GM12878 (cell line): ENCODE results near the gene NAXE. TPM values are rescaled to one million over a fixed set of nuclear protein-coding genes. Genes with fewer than 3 reads are reported as not detected.

Experiments
- ASH2L ChIP-seq: fragments of 300-600, 200-600 bp; sonication (generic); IDR thresholded peaks from 2 replicates; pipeline ENCODE4 v1.6.1; 2017; ENCODE audit warnings: low read depth, mild to moderate bottlenecking, borderline replicate concordance
- HDAC6 ChIP-seq: fragments of 200-600 bp; sonication (generic); IDR thresholded peaks from one replicate; pipeline ENCODE4 v1.8.0; 2017; ENCODE audit warnings: antibody characterized with exemption; ENCODE audit not compliant: unreplicated experiment
- KAT2A ChIP-seq: conservative IDR thresholded peaks from 2 replicates; pipeline ENCODE4 v1.6.1; 2011; ENCODE audit warnings: low read depth, low read length; ENCODE audit not compliant: control insufficient read depth
- NR2C1 ChIP-seq: fragments of 450-650 bp; IDR thresholded peaks from 2 replicates; pipeline ENCODE4 v1.6.1; 2017; ENCODE audit warnings: antibody characterized with exemption, mild to moderate bottlenecking, moderate library complexity
- POU2F2 ChIP-seq: IDR thresholded peaks from 3 replicates; pipeline ENCODE4 v1.6.1; 2011; ENCODE audit warnings: low read depth, mild to moderate bottlenecking, low read length, borderline replicate concordance
- RELA ChIP-seq: fragments of 450-650 bp; IDR thresholded peaks from 2 replicates; pipeline ENCODE4 v1.8.0; 2014; ENCODE audit warnings: borderline replicate concordance; ENCODE audit not compliant: partially characterized antibody
- SP1 ChIP-seq: IDR thresholded peaks from one replicate; pipeline ENCODE4 v1.6.1; 2011; ENCODE audit warnings: low read depth, low read length
- polyA plus RNA-seq, 11 experiments: library from polyadenylated mRNA; depleted of rRNA in 4 of 11; unstranded in 6 of 11; stranded (reverse) in 5 of 11; fragments of >200 nt; fragmentation: Nextera tagmentation in 4 of 11; fragmentation: Illumina TruSeq in 1 of 11; extraction: Ambion mirVana in 4 of 11; extraction: Trizol in 1 of 11; gene quantifications; 1 replicate in 1 of 11; 2 replicates in 10 of 11; pipeline versions ENCODE4 v1.2.1 to v1.2.3, GENCODE V29; 2011 to 2016; ENCODE audit warnings: inconsistent platforms in 2 of 11, missing spikeins in 2 of 11, low read depth in 1 of 11
- total RNA-seq, 4 experiments: library from RNA; depleted of rRNA in 3 of 4; stranded (reverse); fragments of >200 nt in 3 of 4; fragmentation: Illumina TruSeq in 1 of 4; extraction: Trizol in 1 of 4; gene quantifications; 2 replicates each; pipeline versions ENCODE4 v1.2.1 to v1.2.3, GENCODE V29; 2013 to 2021
- TF ChIP-seq, protein P1 (sequence below): IDR thresholded peaks from 2 replicates; pipeline ENCODE4 v1.6.1; 2011; ENCODE audit warnings: borderline replicate concordance, low read depth, mild to moderate bottlenecking, moderate library complexity, low read length; ENCODE audit not compliant: insufficient read depth, poor library complexity, severe bottlenecking
- TF ChIP-seq, protein P2 (sequence below): fragments of 150-350 bp; IDR thresholded peaks from 2 replicates; pipeline ENCODE4 v1.6.1; 2016; ENCODE audit warnings: low read depth, low read length

Gene NAXE
- total and polyA plus RNA-seq, 10 of the 15 experiments (the other 5 are each of a cell fraction or from before 2014, with no cell fraction given), result 17.8 to 93.3 (median 68.8) TPM

DNA sequence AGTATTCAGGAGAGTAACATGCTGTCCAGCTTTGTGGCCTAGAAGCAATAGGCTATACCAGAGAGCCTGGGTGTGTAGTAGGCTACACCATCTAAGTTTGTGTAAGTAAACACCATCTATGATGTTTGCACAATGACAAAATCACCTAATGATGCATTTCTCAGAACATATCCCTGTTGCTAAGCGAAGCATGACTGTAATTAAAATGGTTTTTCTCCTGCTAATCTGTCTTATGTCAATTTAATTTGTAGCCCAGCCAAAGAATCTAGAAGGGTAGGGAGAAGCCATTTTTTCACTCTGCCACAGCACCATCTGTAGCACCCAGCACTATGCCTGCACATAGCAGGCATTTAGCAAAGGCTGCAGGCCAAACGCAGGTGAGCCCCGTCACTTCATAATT, 14.0 kb upstream of the NAXE start (continued):
- TF ChIP-seq KAT2A (no peak), NR2C1 (no peak), ASH2L (no peak), RELA (no peak), POU2F2 (no peak), SP1 (no peak), HDAC6 (no peak)
- TF ChIP-seq, protein P1, sequence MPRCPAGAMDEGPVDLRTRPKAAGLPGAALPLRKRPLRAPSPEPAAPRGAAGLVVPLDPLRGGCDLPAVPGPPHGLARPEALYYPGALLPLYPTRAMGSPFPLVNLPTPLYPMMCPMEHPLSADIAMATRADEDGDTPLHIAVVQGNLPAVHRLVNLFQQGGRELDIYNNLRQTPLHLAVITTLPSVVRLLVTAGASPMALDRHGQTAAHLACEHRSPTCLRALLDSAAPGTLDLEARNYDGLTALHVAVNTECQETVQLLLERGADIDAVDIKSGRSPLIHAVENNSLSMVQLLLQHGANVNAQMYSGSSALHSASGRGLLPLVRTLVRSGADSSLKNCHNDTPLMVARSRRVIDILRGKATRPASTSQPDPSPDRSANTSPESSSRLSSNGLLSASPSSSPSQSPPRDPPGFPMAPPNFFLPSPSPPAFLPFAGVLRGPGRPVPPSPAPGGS, result no peak
- TF ChIP-seq, protein P2, sequence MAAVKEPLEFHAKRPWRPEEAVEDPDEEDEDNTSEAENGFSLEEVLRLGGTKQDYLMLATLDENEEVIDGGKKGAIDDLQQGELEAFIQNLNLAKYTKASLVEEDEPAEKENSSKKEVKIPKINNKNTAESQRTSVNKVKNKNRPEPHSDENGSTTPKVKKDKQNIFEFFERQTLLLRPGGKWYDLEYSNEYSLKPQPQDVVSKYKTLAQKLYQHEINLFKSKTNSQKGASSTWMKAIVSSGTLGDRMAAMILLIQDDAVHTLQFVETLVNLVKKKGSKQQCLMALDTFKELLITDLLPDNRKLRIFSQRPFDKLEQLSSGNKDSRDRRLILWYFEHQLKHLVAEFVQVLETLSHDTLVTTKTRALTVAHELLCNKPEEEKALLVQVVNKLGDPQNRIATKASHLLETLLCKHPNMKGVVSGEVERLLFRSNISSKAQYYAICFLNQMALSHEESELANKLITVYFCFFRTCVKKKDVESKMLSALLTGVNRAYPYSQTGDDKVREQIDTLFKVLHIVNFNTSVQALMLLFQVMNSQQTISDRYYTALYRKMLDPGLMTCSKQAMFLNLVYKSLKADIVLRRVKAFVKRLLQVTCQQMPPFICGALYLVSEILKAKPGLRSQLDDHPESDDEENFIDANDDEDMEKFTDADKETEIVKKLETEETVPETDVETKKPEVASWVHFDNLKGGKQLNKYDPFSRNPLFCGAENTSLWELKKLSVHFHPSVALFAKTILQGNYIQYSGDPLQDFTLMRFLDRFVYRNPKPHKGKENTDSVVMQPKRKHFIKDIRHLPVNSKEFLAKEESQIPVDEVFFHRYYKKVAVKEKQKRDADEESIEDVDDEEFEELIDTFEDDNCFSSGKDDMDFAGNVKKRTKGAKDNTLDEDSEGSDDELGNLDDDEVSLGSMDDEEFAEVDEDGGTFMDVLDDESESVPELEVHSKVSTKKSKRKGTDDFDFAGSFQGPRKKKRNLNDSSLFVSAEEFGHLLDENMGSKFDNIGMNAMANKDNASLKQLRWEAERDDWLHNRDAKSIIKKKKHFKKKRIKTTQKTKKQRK, result no peak
